DMS53 treated with DMSO at 0.1 percent for 48 hours (cell line): ENCODE data around the gene TMEM214.

Experiments used
- DNase-seq: peaks from one replicate; lab custom pipeline; 2025; ENCODE audit not compliant: unreplicated experiment; lab: John Stamatoyannopoulos, UW

The TMEM214 gene

GRCh38 chr2:27083410-27084296 is 50.9 kb downstream of the TMEM214 start:
- DNase-seq = no peak

GRCh38 chr2:27084297-27085061 is 51.7 kb downstream of the TMEM214 start:
- DNase-seq = no peak

GRCh38 chr2:27085062-27085672 is 52.4 kb downstream of the TMEM214 start:
- DNase-seq = no peak

DNA sequence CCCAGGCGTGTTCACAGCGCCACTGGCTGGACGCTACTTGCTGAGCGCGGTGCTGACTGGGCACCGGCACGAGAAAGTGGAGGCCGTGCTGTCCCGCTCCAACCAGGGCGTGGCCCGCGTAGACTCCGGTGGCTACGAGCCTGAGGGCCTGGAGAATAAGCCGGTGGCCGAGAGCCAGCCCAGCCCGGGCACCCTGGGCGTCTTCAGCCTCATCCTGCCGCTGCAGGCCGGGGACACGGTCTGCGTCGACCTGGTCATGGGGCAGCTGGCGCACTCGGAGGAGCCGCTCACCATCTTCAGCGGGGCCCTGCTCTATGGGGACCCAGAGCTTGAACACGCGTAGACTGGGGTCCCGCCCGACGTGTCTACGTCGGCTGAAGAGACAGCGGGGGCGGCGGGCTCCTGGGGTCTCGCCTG is 52.9 kb downstream of the TMEM214 start:
- peak; percentile 7 for DNase-seq

- peak; percentile 76 for DNase-seq
Measured at GRCh38 chr2:27086090-27086723, 53.4 kb downstream of the TMEM214 start.

- DNase-seq = peak; percentile 38
Measured at GRCh38 chr2:27086724-27087593, 54.2 kb downstream of the TMEM214 start, which contains the start of gene KHK. KHK (plus strand) TSS chr2:27086772; CDS start chr2:27087260, 488 bp downstream.

GRCh38 chr2:27087823-27088410 is 55.2 kb downstream of the TMEM214 start:
- no peak for DNase-seq

DNA sequence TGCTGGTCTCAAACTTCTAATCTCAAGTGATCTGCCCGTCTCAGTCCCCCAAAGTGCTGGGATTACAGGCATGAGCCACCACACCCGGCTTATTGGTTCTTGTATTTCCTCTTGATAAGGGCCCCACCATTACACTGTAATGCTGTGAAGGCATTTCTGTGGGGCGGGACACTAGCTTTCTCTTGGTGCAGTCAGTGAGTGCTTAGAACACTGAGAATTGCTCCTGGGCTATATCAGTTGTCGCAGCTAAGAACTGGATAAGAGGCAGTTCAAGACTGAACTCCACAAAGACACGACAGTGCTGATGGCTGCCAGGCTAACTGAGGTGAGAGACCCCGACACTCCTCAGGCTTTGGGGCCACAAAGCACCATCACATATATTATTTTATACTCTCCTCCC is 55.9 kb downstream of the TMEM214 start:
- no peak for DNase-seq

GRCh38 chr2:27089111-27089954 is 56.6 kb downstream of the TMEM214 start:
- DNase-seq = no peak
